Tibial artery (tissue), 4 donors: ENCODE measurements around the gene TNRC6C.

Source experiments
- DNase-seq, 2 donors: peaks; one replicate each; pipeline ENCODE4 v3.0.0-alpha.2; 2019
- H3K27ac ChIP-seq, 2 donors: fragments of 200-600 bp; sonication (generic) in 1 of 2; 1 replicate in 1 of 2; 2 replicates in 1 of 2; pipeline ENCODE4 v1.5.1; 2018 to 2019; ENCODE audit warnings: mild to moderate bottlenecking in 1 of 2
- H3K27me3 ChIP-seq, 2 donors: fragments of 200-600 bp; sonication (generic) in 1 of 2; one replicate each; pipeline versions ENCODE4 v1.5.1 to v1.6.0; 2016 to 2019
- H3K36me3 ChIP-seq, 3 donors: fragments of 200-600 bp; sonication (generic) in 2 of 3; one replicate each; pipeline ENCODE4 v1.5.1; 2016 to 2019; ENCODE audit warnings: mild to moderate bottlenecking in 2 of 3
- H3K4me1 ChIP-seq, 4 donors: fragments of 200-600 bp; sonication (generic) in 2 of 4; 1 replicate in 3 of 4; 2 replicates in 1 of 4; pipeline ENCODE4 v1.5.1; 2016 to 2019
- H3K4me3 ChIP-seq, 2 donors: fragments of 200-600 bp; sonication (generic) in 1 of 2; 1 replicate in 1 of 2; 2 replicates in 1 of 2; pipeline ENCODE4 v1.5.1; 2018 to 2019; ENCODE audit warnings: mild to moderate bottlenecking in 2 of 2
- H3K9me3 ChIP-seq, 3 donors: fragments of 200-600 bp; sonication (generic) in 1 of 3; one replicate each; pipeline ENCODE4 v1.5.1; 2016 to 2019
- CTCF ChIP-seq, 2 experiments: fragments of 200-600 bp in 1 of 2; fragments of 450-650 bp in 1 of 2; IDR thresholded peaks; one replicate each; pipeline ENCODE4 v1.5.1; 2017 to 2019; ENCODE audit warnings: antibody characterized with exemption in 2 of 2, mild to moderate bottlenecking in 1 of 2, moderate library complexity in 1 of 2
- intact Hi-C: fragments of 100-400 bp; cut with DNase I; formaldehyde crosslinking; loops from one replicate; pipeline ENCODE4 v1.15.0; 2023; ENCODE audit warnings: low total_unique reads

Gene TNRC6C

GRCh38 chr17:78126895-78127238 is 168.4 kb downstream of the TNRC6C start:
- Histone ChIP-seq H3K9me3 (no peaks in the 10 kb centered on the region), H3K27me3 (peaks cover 0 to 90% of the 10 kb centered on the region in 2 donors), H3K36me3 (peaks cover 0 to 26% (median 4%) of the 10 kb centered on the region in 3 donors), H3K4me3 (no peak overlapping the region), H3K27ac (no peak overlapping the region), H3K4me1 (peaks cover 0 to 64% (median 49%) of the 10 kb centered on the region in 4 donors)
- no peak for DNase-seq
- intact Hi-C loops = no loop called here
- no peak for TF ChIP-seq CTCF (IDR thresholded peaks at IDR 0.05)

- Histone ChIP-seq H3K36me3 (peaks cover 0 to 21% (median 0%) of the 10 kb centered on the region in 3 donors), H3K27ac (no peak overlapping the region), H3K4me1 (peaks cover 0 to 69% (median 54%) of the 10 kb centered on the region in 4 donors), H3K27me3 (peaks cover 0 to 95% of the 10 kb centered on the region in 2 donors), H3K9me3 (no peaks in the 10 kb centered on the region), H3K4me3 (peak overlapping the region; percentile 42 to 59)
- no peak for DNase-seq
- intact Hi-C loops = no loop called here
- TF ChIP-seq CTCF (IDR thresholded peaks at IDR 0.05) = no peak
Observed at GRCh38 chr17:78127239-78127887, 168.9 kb downstream of the TNRC6C start.

- Histone ChIP-seq H3K27ac (no peak overlapping the region), H3K4me1 (peaks cover 0 to 71% (median 56%) of the 10 kb centered on the region in 4 donors), H3K36me3 (peaks cover 0 to 18% (median 0%) of the 10 kb centered on the region in 3 donors), H3K9me3 (no peaks in the 10 kb centered on the region), H3K4me3 (peak overlapping the region; percentile 42 to 59), H3K27me3 (peaks cover 0 to 94% of the 10 kb centered on the region in 2 donors)
- intact Hi-C loops = no loop called here
- no peak for DNase-seq
- TF ChIP-seq CTCF (IDR thresholded peaks at IDR 0.05) = no peak
Observed at GRCh38 chr17:78127888-78128550, 169.5 kb downstream of the TNRC6C start.

GRCh38 chr17:78128551-78129350 is 170.2 kb downstream of the TNRC6C start, which contains the start of gene TMC6:
TSS of gene TMC6 (minus strand) at chr17:78128755. CDS start at chr17:78126832, 1,923 bp downstream.
- intact Hi-C loops = no loop called here
- H3K4me3 ChIP-seq = peak within 1 kb of the TSS; percentile 42 to 59
- no peak for TF ChIP-seq CTCF (IDR thresholded peaks at IDR 0.05)
- no peak within 1 kb of the TSS for H3K27ac ChIP-seq
- peaks cover 0 to 71% (median 56%) of the 10 kb centered on the region in 4 donors for H3K4me1 ChIP-seq
- peaks cover 0 to 17% (median 0%) of the 10 kb centered on the region in 3 donors for H3K36me3 ChIP-seq
- DNase-seq = no peak
- no peaks in the 10 kb centered on the region for H3K9me3 ChIP-seq
- peaks cover 0 to 93% of the 10 kb centered on the region in 2 donors for H3K27me3 ChIP-seq

- no peak for DNase-seq
- peaks cover 0 to 10% (median 0%) of the 10 kb centered on the region in 3 donors for H3K36me3 ChIP-seq
- intact Hi-C loops = no loop called here
- no peak overlapping the region for H3K4me3 ChIP-seq
- peaks cover 0 to 91% of the 10 kb centered on the region in 2 donors for H3K27me3 ChIP-seq
- no peak overlapping the region for H3K27ac ChIP-seq
- TF ChIP-seq CTCF (IDR thresholded peaks at IDR 0.05) = no peak
- no peaks in the 10 kb centered on the region for H3K9me3 ChIP-seq
- H3K4me1 ChIP-seq = peaks cover 0 to 69% (median 55%) of the 10 kb centered on the region in 4 donors
Observed at GRCh38 chr17:78129351-78130089, 171.0 kb downstream of the TNRC6C start.
